Measurements from ENCODE around the gene CDCA4.

GRCh38 chr14:105064001-105064400 is 43.1 kb upstream of the CDCA4 start:
- TF ChIP-seq CTCF (IDR thresholded peaks at IDR 0.05) (no peak), POLR2A (IDR thresholded peaks at IDR 0.05; ENCODE audit: low read depth) (no peak)

Measured in esophagus muscularis mucosa (tissue), 3 donors.